Prostate gland (tissue), 2 donors: Measurements from ENCODE around the gene SNN. TPM values are rescaled to one million over a fixed set of nuclear protein-coding genes. Genes with fewer than 3 reads are reported as not detected.

ENCODE experiments used
- DNase-seq: peaks from one replicate; pipeline ENCODE4 v3.0.0-alpha.2; 2019; ENCODE audit warnings: low spot score
- H3K27ac ChIP-seq, 2 donors: fragments of 200-600 bp; sonication (generic); 2 replicates each; pipeline ENCODE4 v1.5.1; 2017 to 2019
- H3K27me3 ChIP-seq: fragments of 200-600 bp; sonication (generic); replicated peaks from 2 replicates; pipeline ENCODE4 v1.5.1; 2019; ENCODE audit not compliant: insufficient read depth
- H3K36me3 ChIP-seq, 2 donors: fragments of 200-600 bp; sonication (generic); 1 replicate in 1 of 2; 2 replicates in 1 of 2; pipeline versions ENCODE4 v1.5.1 to v1.8.1; 2017 to 2019
- H3K4me1 ChIP-seq: fragments of 200-600 bp; sonication (generic); replicated peaks from 2 replicates; pipeline ENCODE4 v1.5.1; 2019
- H3K4me3 ChIP-seq, 2 donors: fragments of 200-600 bp; sonication (generic); 2 replicates each; pipeline ENCODE4 v1.5.1; 2017 to 2019
- H3K9me3 ChIP-seq: fragments of 200-600 bp; sonication (generic); 2 replicates; pipeline ENCODE4 v1.5.1; 2017
- CTCF ChIP-seq, 4 experiments: fragments of 200-600 bp in 2 of 4; fragments of 450-650 bp in 2 of 4; sonication (generic) in 2 of 4; IDR thresholded peaks; 1 replicate in 3 of 4; 2 replicates in 1 of 4; pipeline ENCODE4 v1.5.1; 2016 to 2019; ENCODE audit warnings: antibody characterized with exemption in 4 of 4, mild to moderate bottlenecking in 2 of 4, moderate library complexity in 2 of 4
- POLR2A ChIP-seq: fragments of 450-650 bp; IDR thresholded peaks from one replicate; pipeline ENCODE4 v1.6.1; 2016; ENCODE audit warnings: antibody characterized with exemption, mild to moderate bottlenecking
- POLR2AphosphoS5 ChIP-seq: sonication (generic); formaldehyde crosslinking; IDR thresholded peaks from one replicate; pipeline ENCODE4 v1.6.1; 2017; ENCODE audit warnings: antibody characterized with exemption
- WGBS: methylation state at CpG from one replicate; pipeline ENCODE4 v1.1.5; 2018; 5-methylcytosine and 5-hydroxymethylcytosine counted together
- intact Hi-C: fragments of 100-400 bp; cut with DNase I; formaldehyde crosslinking; loops from one replicate; pipeline ENCODE4 v1.14.2; 2022
- total RNA-seq, 2 donors: library from RNA; depleted of rRNA; stranded (reverse); fragments of >200 nt; gene quantifications; one replicate each; pipeline ENCODE4 v1.1.0, GENCODE V29; 2016

Gene SNN
- total RNA-seq, 2 donors from 2014 or later = 20.8 TPM

DNA sequence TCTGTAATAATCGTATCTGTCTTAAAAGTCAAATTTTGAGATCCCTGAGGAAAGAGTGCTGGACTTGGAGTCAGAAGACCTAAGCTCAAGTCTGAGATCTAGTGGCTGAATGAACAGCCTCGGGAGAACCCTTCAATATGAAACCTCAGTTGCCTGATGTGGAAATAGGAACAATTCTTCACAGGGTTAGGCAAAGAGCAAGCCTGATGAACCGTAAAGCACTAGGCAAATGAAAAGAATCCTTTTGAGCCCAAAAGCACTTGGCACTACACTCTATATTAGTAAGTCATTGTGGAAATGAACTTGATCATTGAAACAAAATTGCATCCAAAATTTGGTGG is 54.2 kb downstream of the SNN start:
- no peaks in the 10 kb centered on the region for H3K36me3 ChIP-seq
- no peak for DNase-seq
- TF ChIP-seq POLR2AphosphoS5 (no peak), CTCF (IDR thresholded peaks at IDR 0.05) (no peak)
- 77% methylated on average over 3 of the region's 3 CpGs for WGBS
- no peak overlapping the region for H3K27ac ChIP-seq
- H3K4me1 ChIP-seq = no peaks in the 10 kb centered on the region
- intact Hi-C loops = no loop called here
- no peaks in the 10 kb centered on the region for H3K9me3 ChIP-seq
- no peaks in the 10 kb centered on the region for H3K27me3 ChIP-seq
- no peak overlapping the region for H3K4me3 ChIP-seq

GRCh38 chr16:11725457-11725856 is 57.2 kb downstream of the SNN start:
- Histone ChIP-seq H3K4me1 (no peaks in the 10 kb centered on the region), H3K9me3 (no peaks in the 10 kb centered on the region), H3K36me3 (no peaks in the 10 kb centered on the region), H3K4me3 (no peak overlapping the region), H3K27ac (no peak overlapping the region), H3K27me3 (no peaks in the 10 kb centered on the region)
- TF ChIP-seq POLR2A = no peak
- no peak for TF ChIP-seq CTCF (IDR thresholded peaks at IDR 0.05)
- no peak for TF ChIP-seq POLR2AphosphoS5
- DNase-seq = no peak
- intact Hi-C loops = no loop called here
- 72% methylated on average over 1 of the region's 1 CpG for WGBS

DNA sequence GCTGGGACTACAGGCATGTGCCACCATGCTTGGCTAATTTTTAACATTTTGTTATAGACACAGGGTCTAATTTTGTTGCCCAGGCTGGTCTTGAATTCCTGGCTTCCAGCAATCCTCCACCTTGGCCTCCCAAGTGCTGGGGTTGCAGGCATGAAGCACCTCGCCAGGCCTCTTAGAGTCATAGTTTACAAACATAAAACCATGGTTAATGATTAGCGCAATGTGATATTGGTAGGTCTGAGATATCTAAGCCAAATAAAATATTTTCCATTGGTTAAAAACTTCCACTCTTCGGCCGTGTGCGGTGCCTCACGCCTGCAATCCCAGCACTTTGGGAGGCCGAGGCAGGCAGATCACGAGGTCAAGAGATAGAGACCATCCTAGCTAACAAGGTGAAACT is 57.8 kb downstream of the SNN start:
- no peak for DNase-seq
- intact Hi-C loops = no loop called here
- H3K9me3 ChIP-seq = no peaks in the 10 kb centered on the region
- no peaks in the 10 kb centered on the region for H3K36me3 ChIP-seq
- no peak for TF ChIP-seq POLR2A
- no peak for TF ChIP-seq CTCF (IDR thresholded peaks at IDR 0.05)
- TF ChIP-seq POLR2AphosphoS5 = no peak
- H3K27ac ChIP-seq = no peak overlapping the region
- H3K27me3 ChIP-seq = no peaks in the 10 kb centered on the region
- 86% methylated on average over 8 of the region's 8 CpGs for WGBS
- no peak overlapping the region for H3K4me3 ChIP-seq
- H3K4me1 ChIP-seq = no peaks in the 10 kb centered on the region

- WGBS = 82% methylated on average over 4 of the region's 4 CpGs
- Histone ChIP-seq H3K36me3 (no peaks in the 10 kb centered on the region), H3K4me3 (no peak overlapping the region), H3K27ac (no peak overlapping the region), H3K4me1 (no peaks in the 10 kb centered on the region), H3K27me3 (no peaks in the 10 kb centered on the region), H3K9me3 (no peaks in the 10 kb centered on the region)
- DNase-seq = no peak
- intact Hi-C loops = no loop called here
- TF ChIP-seq POLR2AphosphoS5 = no peak
- no peak for TF ChIP-seq CTCF (IDR thresholded peaks at IDR 0.05)
- no peak for TF ChIP-seq POLR2A
Observed at GRCh38 chr16:11727796-11728543, 59.7 kb downstream of the SNN start.

Other genes with a start within 250 kb of the SNN start
- gene LITAF, start 81.5 kb upstream of the SNN start, total RNA-seq = 100 to 1,000 TPM in 1 of 2 donors, 10 to 100 TPM in 1; 92.5 to 137 TPM
- 10 to 100 TPM; 75.0 to 96.9 TPM for gene TXNDC11, start 74.4 kb downstream of the SNN start, total RNA-seq
- 10 to 100 TPM; 48.9 to 56.4 TPM for gene ZC3H7A, start 128.8 kb downstream of the SNN start, total RNA-seq
- gene RSL1D1, start 183.1 kb downstream of the SNN start, total RNA-seq = 100 to 1,000 TPM; 100 to 132 TPM
- gene GSPT1, start 247.5 kb downstream of the SNN start, total RNA-seq = 10 to 100 TPM; 70.2 to 88.7 TPM